GM18511 (cell line): ENCODE measurements around the gene TFAP2B.

Experiments
- ATAC-seq: cut with Tn5 transposase; IDR thresholded peaks from one replicate; pipeline ENCODE4 v1.9.1; 2021; ENCODE audit warnings: mild to moderate bottlenecking, moderate library complexity; ENCODE audit not compliant: unreplicated experiment

Gene TFAP2B

GRCh38 chr6:50846144-50846851 lies 27.6 kb downstream of the TFAP2B start:
- no peak for ATAC-seq

- ATAC-seq: no peak
Observed at GRCh38 chr6:50846852-50847155, 28.1 kb downstream of the TFAP2B start.

GRCh38 chr6:50847890-50848594 lies 29.4 kb downstream of the TFAP2B start:
- no peak for ATAC-seq

GRCh38 chr6:50848989-50849795 lies 30.5 kb downstream of the TFAP2B start:
- no peak for ATAC-seq

GRCh38 chr6:50849796-50850180 lies 31.1 kb downstream of the TFAP2B start:
- no peak for ATAC-seq

- no peak for ATAC-seq
Observed at GRCh38 chr6:50850223-50851048, 31.8 kb downstream of the TFAP2B start.

- no peak for ATAC-seq
Observed at GRCh38 chr6:50851049-50851845, 32.6 kb downstream of the TFAP2B start.

- no peak for ATAC-seq
Observed at GRCh38 chr6:50853939-50854338, 35.3 kb downstream of the TFAP2B start.

GRCh38 chr6:50861692-50862091 lies 43.0 kb downstream of the TFAP2B start:
- ATAC-seq: no peak

- no peak for ATAC-seq
Observed at GRCh38 chr6:50862176-50862575, 43.5 kb downstream of the TFAP2B start.

GRCh38 chr6:50864601-50865000 lies 45.9 kb downstream of the TFAP2B start:
- ATAC-seq: no peak

- no peak for ATAC-seq
Observed at GRCh38 chr6:50868466-50868865, 49.8 kb downstream of the TFAP2B start.

- no peak for ATAC-seq
Observed at GRCh38 chr6:50873167-50873566, 54.5 kb downstream of the TFAP2B start.

- no peak for ATAC-seq
Observed at GRCh38 chr6:50884364-50884763, 65.7 kb downstream of the TFAP2B start.

GRCh38 chr6:50887112-50887511 lies 68.4 kb downstream of the TFAP2B start:
- ATAC-seq: no peak

- ATAC-seq: no peak
Observed at GRCh38 chr6:50889497-50889896, 70.8 kb downstream of the TFAP2B start.

- no peak for ATAC-seq
Observed at GRCh38 chr6:50889935-50890334, 71.3 kb downstream of the TFAP2B start.

GRCh38 chr6:50890579-50890978 lies 71.9 kb downstream of the TFAP2B start:
- ATAC-seq: no peak

- no peak for ATAC-seq
Observed at GRCh38 chr6:50891290-50891689, 72.6 kb downstream of the TFAP2B start.
